Natural killer cell (primary cell): Measurements from ENCODE around the gene KRTAP4-8. TPM values are rescaled to one million over a fixed set of nuclear protein-coding genes. Genes with fewer than 3 reads are reported as not detected.
"Not testable (repeated sequence)": the region's sequence is repeated elsewhere in the genome, so short reads cannot be mapped to it uniquely, and the experiment has no call there.

Experiments used
- ATAC-seq, 3 donors: fragments of 150-1000 bp in 2 of 3; fragments of 200-7000 bp in 1 of 3; cut with Tn5 transposase; 1 replicate in 1 of 3; 2 replicates in 2 of 3; pipeline ENCODE4 v1.10.0; 2021; ENCODE audit warnings: mild to moderate bottlenecking in 2 of 3, moderate library complexity in 2 of 3
- DNase-seq, 2 donors: peaks; one replicate each; pipeline versions ENCODE4 v3.0.0 to v3.0.0-alpha.2; 2013 to 2021; ENCODE audit warnings: mixed read lengths in 1 of 2
- H3K27ac ChIP-seq: one replicate; pipeline ENCODE4 v1.5.1; 2013; ENCODE audit warnings: mild to moderate bottlenecking, low read length
- H3K27me3 ChIP-seq: one replicate; pipeline ENCODE4 v1.6.1; 2013; ENCODE audit warnings: low read length; ENCODE audit not compliant: control insufficient read depth, insufficient read depth
- H3K36me3 ChIP-seq: one replicate; pipeline ENCODE4 v1.6.1; 2013; ENCODE audit warnings: low read length; ENCODE audit not compliant: control insufficient read depth, insufficient read depth
- H3K4me1 ChIP-seq: one replicate; pipeline ENCODE4 v1.6.1; 2013; ENCODE audit warnings: low read length; ENCODE audit not compliant: control insufficient read depth, insufficient read depth
- H3K4me3 ChIP-seq: one replicate; pipeline ENCODE4 v1.5.1; 2013; ENCODE audit warnings: low read length
- H3K9me3 ChIP-seq: one replicate; pipeline ENCODE4 v1.6.1; 2013; ENCODE audit warnings: low read length; ENCODE audit not compliant: control insufficient read depth, insufficient read depth
- H3K27ac Mint-ChIP-seq, 2 donors: one replicate each; pipeline ENCODE4 v1.8.0; 2022; ENCODE audit warnings: mild to moderate bottlenecking in 2 of 2, mixed read lengths in 2 of 2, moderate library complexity in 1 of 2
- H3K27me3 Mint-ChIP-seq, 2 donors: one replicate each; pipeline ENCODE4 v1.8.0; 2022; ENCODE audit warnings: low read depth in 2 of 2, mixed read lengths in 2 of 2
- H3K36me3 Mint-ChIP-seq: one replicate; pipeline ENCODE4 v1.8.0; 2022; ENCODE audit warnings: mixed read lengths
- H3K4me1 Mint-ChIP-seq, 2 donors: one replicate each; pipeline ENCODE4 v1.8.0; 2022; ENCODE audit warnings: mixed read lengths in 2 of 2
- H3K4me3 Mint-ChIP-seq: one replicate; pipeline ENCODE4 v1.8.0; 2022; ENCODE audit warnings: mild to moderate bottlenecking, moderate library complexity, mixed read lengths
- H3K9me3 Mint-ChIP-seq, 2 donors: one replicate each; pipeline ENCODE4 v1.8.0; 2022; ENCODE audit warnings: mixed read lengths in 2 of 2
- CTCF ChIP-seq: fragments of 200-600 bp; IDR thresholded peaks from one replicate; pipeline ENCODE4 v1.8.0; 2022; ENCODE audit warnings: antibody characterized with exemption
- WGBS: methylation state at CpG from one replicate; pipeline ENCODE4 v1.1.7; 2013; ENCODE audit warnings: missing lambda C conversion rate; ENCODE audit not compliant: insufficient coverage; 5-methylcytosine and 5-hydroxymethylcytosine counted together
- intact Hi-C: fragments of 100-400 bp; cut with micrococcal nuclease; formaldehyde crosslinking; loops from one replicate; pipeline ENCODE4 v1.14.2; 2022
- total RNA-seq, 4 donors: library from RNA; stranded (reverse); fragments of 120-200 nt in 1 of 4; gene quantifications; one replicate each; pipeline versions ENCODE4 v1.2.3 to v1.2.4, GENCODE V29; 2013 to 2022

Gene KRTAP4-8
- total RNA-seq, 3 donors from 2014 or later (not counting 1 experiment from before 2014, with no cell fraction given) = not detected

- WGBS = 100% methylated on average over 1 of the region's 5 CpGs
- H3K27ac Mint-ChIP-seq = no peak overlapping the region
- ATAC-seq (no peak), DNase-seq (no peak)
- no peaks in the 10 kb centered on the region for H3K4me1 Mint-ChIP-seq
- H3K27me3 ChIP-seq = no peaks in the 10 kb centered on the region
- H3K4me3 Mint-ChIP-seq = no peak overlapping the region
- peaks cover 2 to 3% of the 10 kb centered on the region in 2 donors for H3K9me3 Mint-ChIP-seq
- no peaks in the 10 kb centered on the region for H3K9me3 ChIP-seq
- H3K36me3 ChIP-seq = no peaks in the 10 kb centered on the region
- no peaks in the 10 kb centered on the region for H3K4me1 ChIP-seq
- peaks cover 14 to 53% of the 10 kb centered on the region in 2 donors for H3K27me3 Mint-ChIP-seq
- no peak overlapping the region for H3K27ac ChIP-seq
- no peaks in the 10 kb centered on the region for H3K36me3 Mint-ChIP-seq
- TF ChIP-seq CTCF = no peak
- intact Hi-C loops = no loop called here
- H3K4me3 ChIP-seq = no peak overlapping the region
Measured at GRCh38 chr17:41058741-41059140, 39.2 kb downstream of the KRTAP4-8 start.

- Mint-ChIP-seq H3K4me3 (no peak overlapping the region), H3K27me3 (peaks cover 18 to 59% of the 10 kb centered on the region in 2 donors), H3K4me1 (no peaks in the 10 kb centered on the region), H3K36me3 (no peaks in the 10 kb centered on the region), H3K9me3 (peaks cover 2 to 3% of the 10 kb centered on the region in 2 donors), H3K27ac (no peak overlapping the region)
- WGBS = 83% methylated on average over 1 of the region's 1 CpG
- Histone ChIP-seq H3K36me3 (no peaks in the 10 kb centered on the region), H3K4me1 (no peaks in the 10 kb centered on the region), H3K27ac (no peak overlapping the region), H3K4me3 (no peak overlapping the region), H3K27me3 (no peaks in the 10 kb centered on the region), H3K9me3 (no peaks in the 10 kb centered on the region)
- DNase-seq (no peak), ATAC-seq (no peak)
- intact Hi-C loops = no loop called here
- TF ChIP-seq CTCF = no peak
Measured at GRCh38 chr17:41057547-41057946, 40.4 kb downstream of the KRTAP4-8 start.

- intact Hi-C loops, H3K4me3 ChIP-seq, H3K27ac Mint-ChIP-seq, H3K36me3 Mint-ChIP-seq, DNase-seq, H3K36me3 ChIP-seq, H3K9me3 ChIP-seq, H3K9me3 Mint-ChIP-seq, H3K4me1 Mint-ChIP-seq, H3K27me3 ChIP-seq, H3K4me1 ChIP-seq, ATAC-seq, H3K27ac ChIP-seq, H3K4me3 Mint-ChIP-seq: not testable (repeated sequence)
- no CpG with 5 or more reads among the region's 6 CpGs for WGBS
- peaks cover 16 to 50% of the 10 kb centered on the region in 2 donors for H3K27me3 Mint-ChIP-seq
Measured at GRCh38 chr17:41055130-41055529, 42.8 kb downstream of the KRTAP4-8 start, which contains the start of gene KRTAP2-2. KRTAP2-2 (minus strand) TSS chr17:41055230; CDS start chr17:41055211, 19 bp downstream.

GRCh38 chr17:41054556-41054955, 43.4 kb downstream of the KRTAP4-8 start:
- H3K27ac ChIP-seq, H3K27me3 ChIP-seq, intact Hi-C loops, H3K36me3 Mint-ChIP-seq, H3K9me3 ChIP-seq, H3K9me3 Mint-ChIP-seq, DNase-seq, H3K36me3 ChIP-seq, H3K4me1 ChIP-seq, ATAC-seq, H3K4me1 Mint-ChIP-seq, H3K4me3 ChIP-seq, H3K27ac Mint-ChIP-seq, H3K4me3 Mint-ChIP-seq: not testable (repeated sequence)
- 85% methylated on average over 7 of the region's 9 CpGs for WGBS
- H3K27me3 Mint-ChIP-seq = peaks cover 16 to 53% of the 10 kb centered on the region in 2 donors
